C4-2B (cell line): ENCODE data around the gene TTC38.

ENCODE experiments used
- H3K27ac ChIP-seq: fragments of 450-650 bp; 2 replicates; pipeline ENCODE4 v1.5.1; 2017
- ZFX ChIP-seq: fragments of 450-650 bp; IDR thresholded peaks from 2 replicates; pipeline ENCODE4 v1.6.1; 2017
- TF ChIP-seq, protein P1 (sequence below): fragments of 450-650 bp; conservative IDR thresholded peaks from 2 replicates; pipeline ENCODE4 v1.5.1; 2017; ENCODE audit warnings: mild to moderate bottlenecking

Gene TTC38

DNA sequence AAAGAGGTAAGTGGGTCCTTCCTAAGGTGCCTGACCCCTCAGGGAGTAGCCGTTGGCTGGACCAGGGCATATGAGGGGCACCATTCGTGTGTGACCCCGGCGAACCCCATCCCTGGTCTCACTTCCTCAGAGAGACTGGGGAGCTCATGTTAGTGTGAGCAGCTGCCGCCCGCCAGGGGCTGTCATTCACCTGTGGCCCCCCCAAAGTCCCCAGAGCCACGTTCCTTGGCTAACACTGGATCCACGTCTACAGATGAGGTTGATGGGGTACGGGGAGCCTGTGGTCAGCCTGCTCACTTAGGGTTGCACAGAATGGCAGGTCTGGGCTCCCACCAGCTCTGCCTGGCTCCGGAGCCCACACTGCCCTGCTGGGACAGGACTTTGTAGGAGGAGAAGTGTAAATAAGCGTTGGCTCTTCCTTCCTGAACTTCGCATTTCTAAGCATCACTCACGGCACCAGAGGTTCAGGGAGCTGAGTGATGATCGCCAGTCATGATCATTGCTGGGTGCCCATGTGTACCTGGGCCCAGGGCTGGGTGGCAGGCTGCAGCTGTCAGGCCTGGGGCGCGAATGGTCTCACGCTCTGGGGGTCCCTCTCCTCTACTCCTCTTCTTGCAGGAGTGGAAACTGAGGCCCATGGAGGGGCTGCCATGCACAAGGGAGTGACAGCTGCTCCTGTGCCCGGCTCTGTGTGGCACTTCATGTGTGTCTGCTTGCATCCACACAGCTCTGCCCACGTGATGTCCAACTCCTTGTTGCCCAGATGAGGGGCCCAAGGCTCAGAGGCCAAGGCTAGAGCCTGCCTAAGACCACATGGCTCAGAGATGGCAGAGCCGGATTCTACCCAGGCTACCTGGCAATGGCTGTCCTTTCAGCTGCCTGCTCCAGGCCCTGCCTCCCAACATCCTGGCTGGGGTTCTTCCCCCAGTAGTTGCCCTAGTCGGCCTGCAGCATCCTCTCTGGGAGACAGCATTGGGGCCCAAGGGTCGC is 11.1 kb downstream of the TTC38 start:
- H3K27ac ChIP-seq, result no peak overlapping the region
- TF ChIP-seq ZFX, result no peak
- TF ChIP-seq, protein P1, sequence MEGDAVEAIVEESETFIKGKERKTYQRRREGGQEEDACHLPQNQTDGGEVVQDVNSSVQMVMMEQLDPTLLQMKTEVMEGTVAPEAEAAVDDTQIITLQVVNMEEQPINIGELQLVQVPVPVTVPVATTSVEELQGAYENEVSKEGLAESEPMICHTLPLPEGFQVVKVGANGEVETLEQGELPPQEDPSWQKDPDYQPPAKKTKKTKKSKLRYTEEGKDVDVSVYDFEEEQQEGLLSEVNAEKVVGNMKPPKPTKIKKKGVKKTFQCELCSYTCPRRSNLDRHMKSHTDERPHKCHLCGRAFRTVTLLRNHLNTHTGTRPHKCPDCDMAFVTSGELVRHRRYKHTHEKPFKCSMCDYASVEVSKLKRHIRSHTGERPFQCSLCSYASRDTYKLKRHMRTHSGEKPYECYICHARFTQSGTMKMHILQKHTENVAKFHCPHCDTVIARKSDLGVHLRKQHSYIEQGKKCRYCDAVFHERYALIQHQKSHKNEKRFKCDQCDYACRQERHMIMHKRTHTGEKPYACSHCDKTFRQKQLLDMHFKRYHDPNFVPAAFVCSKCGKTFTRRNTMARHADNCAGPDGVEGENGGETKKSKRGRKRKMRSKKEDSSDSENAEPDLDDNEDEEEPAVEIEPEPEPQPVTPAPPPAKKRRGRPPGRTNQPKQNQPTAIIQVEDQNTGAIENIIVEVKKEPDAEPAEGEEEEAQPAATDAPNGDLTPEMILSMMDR, result no peak

DNA sequence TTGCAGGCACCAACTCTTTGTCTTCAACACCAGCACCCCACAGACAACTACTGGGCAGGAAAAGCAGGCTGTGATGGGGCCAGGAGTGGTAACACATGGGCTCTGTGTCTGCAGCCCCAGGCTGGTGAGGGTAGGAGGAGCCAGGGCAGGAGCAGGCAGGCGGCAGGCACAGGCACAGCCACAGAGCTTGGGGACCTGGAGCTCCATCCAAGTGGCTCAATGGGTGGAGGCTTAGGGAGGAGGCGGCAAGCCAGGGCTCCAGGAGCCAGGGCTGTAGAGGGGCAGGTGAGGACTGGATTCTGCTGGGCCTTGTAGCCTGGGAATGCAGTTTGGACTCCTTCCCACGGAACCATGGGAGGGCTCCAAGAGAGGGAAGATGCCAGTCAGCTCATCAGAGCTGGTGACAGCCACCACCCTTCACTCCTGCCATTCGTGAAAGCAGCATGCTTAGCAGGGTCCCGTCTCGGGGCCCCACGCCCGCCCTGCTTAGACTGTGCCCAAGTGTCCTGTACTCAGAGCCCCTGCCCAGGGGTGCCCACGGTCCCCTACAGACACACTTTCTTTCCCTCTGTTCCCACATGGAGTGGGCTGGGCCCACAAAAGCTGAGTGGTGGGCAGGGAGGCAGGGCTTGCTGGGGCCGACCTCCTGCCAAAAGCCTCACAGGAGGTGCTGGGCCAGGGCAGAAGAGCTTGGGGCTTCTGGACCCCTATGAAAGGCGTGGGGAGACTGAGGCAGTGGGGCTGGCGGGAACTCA is 12.4 kb downstream of the TTC38 start:
- H3K27ac ChIP-seq, result no peak overlapping the region
- TF ChIP-seq, protein P1, result no peak
- no peak for TF ChIP-seq ZFX

DNA sequence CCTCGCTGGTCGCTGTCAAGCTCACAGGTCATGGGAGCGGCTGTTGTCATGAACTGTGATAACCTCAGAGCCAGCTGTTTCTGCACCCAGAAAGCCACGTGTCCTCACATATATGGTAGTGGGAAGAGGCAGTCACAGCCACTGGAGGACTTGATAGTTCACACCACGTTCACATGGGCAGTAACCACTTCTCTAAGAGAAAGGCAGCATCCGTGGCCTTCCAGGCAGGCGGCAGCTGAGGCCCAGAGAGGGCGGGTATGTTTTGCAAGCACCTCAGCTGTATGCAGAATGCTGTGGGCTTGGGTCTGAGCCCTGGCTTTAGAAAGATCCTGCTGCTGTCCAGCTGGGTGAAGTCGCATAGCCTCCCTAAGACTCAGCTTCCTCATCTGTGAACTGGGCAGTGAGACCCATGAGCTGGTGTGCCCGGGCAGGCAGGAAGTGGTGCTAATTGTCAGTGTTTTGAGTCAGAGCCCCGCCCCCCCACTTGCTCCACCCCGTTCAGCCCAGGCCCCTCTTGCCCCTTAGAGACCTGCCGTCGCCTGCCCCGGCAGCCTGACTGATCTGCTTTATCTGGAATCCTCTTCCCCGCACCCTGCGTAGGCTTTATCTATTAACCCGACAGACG is 13.3 kb downstream of the TTC38 start:
- no peak for TF ChIP-seq ZFX
- TF ChIP-seq, protein P1, result no peak
- H3K27ac ChIP-seq, result no peak overlapping the region

DNA sequence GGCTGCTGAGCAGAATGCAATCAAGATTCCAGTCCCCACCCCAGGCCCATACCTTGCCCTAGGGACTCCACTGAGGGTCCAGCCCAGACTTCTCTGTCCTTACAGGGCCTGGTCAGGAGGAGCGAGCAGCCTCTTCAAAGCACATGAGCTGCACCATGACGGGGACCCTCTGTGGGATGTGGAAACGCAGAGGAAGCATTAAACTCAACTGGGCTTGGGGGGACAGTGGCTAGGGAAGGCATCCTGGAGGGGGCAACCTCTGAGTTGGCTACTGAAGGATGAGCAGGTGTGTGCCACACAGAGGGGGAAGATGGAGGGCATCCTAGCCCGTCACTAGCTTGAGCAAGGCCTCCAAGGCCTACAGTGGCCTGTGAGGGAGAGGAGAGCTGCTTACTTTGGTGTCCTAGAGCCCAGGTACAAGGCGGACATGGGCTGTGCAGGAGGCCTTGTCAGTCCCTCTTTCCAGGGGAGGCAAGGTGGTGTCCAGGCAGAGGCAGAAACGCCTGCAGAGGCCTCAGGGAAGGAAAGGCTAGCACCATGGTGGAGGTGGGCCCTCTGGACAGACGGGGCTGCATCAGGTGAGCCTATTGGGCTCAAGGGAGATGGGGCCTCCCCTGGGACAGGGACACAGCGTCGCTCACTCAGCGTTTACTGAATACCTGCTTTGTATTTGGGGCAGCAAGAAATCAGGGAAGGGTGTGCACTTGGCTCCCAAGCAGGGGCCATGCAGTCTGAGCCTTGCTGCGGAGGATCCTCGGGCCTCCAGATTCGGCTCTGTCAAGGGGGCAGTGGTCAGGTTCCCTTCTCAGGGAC is 14.3 kb downstream of the TTC38 start:
- TF ChIP-seq, protein P1, result no peak
- TF ChIP-seq ZFX, result no peak
- no peak overlapping the region for H3K27ac ChIP-seq

DNA sequence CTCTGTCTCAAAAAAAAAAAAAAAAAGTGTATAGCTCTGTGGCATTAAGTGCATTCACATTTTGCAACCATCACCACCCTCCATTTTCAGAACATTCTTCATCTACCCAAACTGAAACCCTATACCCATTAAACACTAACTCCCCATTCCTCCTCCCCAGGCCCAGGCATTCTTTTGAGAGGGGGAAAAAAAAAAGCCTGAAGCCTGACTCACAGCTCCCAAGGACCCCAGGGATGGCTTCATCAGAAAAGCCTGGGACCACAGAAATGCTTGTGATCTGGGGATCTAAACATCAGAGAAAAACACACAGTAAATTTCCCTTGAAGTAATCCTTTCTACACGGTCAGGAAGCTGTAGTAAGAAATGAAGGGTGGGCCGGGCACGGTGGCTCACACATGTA is 18.2 kb downstream of the TTC38 start:
- TF ChIP-seq, protein P1, result no peak
- TF ChIP-seq ZFX, result no peak
- no peak overlapping the region for H3K27ac ChIP-seq

DNA sequence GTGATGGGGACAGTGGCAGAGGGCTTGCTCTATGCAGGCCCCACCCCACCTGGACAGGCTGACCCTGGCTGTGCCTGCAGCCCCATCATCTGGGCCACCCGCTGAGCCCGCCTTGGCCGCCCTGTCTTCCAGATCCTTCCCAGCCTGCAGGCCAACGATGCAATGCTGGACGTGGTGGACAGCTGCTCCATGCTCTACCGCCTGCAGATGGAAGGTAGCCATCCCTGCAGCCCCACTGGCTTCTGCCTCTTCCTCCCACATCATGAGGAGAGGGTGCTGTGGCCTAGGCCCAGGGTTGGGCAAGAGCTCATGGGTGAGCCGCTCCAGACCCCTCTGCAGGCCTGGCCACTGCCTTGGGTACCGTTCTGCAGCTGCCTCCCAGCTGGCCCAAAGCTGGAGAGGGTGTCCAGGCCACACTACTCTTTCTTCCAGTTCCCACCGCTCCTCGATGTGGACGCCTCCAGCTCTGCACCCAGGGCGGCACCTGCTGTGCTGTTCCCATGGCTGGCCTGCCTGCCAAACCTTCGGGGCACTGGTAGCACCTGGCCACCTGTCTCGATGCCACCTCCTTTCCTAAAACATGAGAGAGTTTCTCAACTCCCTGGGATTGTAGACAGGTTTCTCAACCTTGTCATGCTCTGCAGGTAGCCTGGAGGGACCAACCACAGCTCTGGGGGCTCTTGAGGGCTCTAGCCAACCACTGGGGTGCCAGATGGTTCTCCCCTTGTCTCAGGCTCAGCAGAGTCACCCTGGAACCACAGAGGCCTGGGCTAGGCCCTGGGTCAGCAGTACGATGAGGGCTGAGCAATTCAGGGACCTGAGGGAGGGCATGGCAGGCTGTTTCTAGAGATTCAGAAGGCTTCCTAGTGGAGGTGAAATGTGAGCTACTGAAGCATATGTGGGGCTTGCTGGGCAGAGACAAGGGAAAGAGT is 19.4 kb downstream of the TTC38 start:
- no peak overlapping the region for H3K27ac ChIP-seq
- TF ChIP-seq, protein P1, result no peak
- TF ChIP-seq ZFX, result no peak
